GM10266 (cell line): ENCODE measurements around the gene CALHM4.
A peak's percentile ranks its signal among the peaks of the same experiment; 100 is the strongest.

Experiments
- DNase-seq: peaks from one replicate; pipeline ENCODE4 v3.0.0; 2012; ENCODE audit errors: extremely low spot score
- TF ChIP-seq, protein P1 (sequence below): IDR thresholded peaks from 2 replicates; pipeline ENCODE4 v1.5.1; 2012; ENCODE audit warnings: mild to moderate bottlenecking, low read depth; ENCODE audit not compliant: control insufficient read depth, insufficient read depth; ENCODE audit errors: missing control alignments

CALHM4 gene

DNA sequence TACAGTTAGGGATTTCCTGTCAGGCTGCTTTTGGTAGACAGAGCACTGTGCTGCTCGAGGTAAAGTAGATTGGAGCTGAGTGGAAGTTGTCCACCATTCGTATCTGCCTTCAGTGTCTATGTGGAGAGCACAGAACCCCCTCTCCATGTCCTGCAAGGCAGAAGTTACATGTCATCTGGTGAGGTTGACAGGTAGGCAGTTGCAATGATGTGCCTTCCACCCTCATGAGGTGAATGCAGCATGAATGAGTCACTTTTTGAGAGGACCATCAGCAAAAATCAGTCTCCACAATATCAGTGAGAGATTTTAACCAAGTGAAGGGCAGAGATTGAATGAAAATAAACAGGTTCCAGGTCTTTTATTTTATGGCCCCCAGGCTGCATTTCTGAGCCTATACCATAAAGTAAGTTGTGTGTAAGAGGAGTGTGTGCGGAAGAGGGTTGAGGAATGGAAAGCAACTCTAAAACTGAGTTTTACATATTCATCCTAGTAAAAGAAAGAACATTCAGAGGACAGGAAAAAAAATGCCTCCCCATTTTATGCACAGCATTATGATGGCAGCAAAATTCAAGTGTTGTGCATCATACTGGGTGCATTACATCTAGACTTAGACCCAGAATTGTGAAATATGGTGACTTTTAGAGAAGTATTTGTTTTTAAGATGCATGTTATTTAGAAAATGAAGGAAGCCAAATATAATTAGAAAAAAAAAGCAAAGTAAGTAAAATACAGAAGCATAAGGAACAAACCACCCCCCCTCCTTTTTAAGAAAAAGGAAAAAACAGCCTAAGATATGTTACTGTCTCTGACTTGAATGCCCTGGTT, 23.9 kb upstream of the CALHM4 start:
- TF ChIP-seq, protein P1, sequence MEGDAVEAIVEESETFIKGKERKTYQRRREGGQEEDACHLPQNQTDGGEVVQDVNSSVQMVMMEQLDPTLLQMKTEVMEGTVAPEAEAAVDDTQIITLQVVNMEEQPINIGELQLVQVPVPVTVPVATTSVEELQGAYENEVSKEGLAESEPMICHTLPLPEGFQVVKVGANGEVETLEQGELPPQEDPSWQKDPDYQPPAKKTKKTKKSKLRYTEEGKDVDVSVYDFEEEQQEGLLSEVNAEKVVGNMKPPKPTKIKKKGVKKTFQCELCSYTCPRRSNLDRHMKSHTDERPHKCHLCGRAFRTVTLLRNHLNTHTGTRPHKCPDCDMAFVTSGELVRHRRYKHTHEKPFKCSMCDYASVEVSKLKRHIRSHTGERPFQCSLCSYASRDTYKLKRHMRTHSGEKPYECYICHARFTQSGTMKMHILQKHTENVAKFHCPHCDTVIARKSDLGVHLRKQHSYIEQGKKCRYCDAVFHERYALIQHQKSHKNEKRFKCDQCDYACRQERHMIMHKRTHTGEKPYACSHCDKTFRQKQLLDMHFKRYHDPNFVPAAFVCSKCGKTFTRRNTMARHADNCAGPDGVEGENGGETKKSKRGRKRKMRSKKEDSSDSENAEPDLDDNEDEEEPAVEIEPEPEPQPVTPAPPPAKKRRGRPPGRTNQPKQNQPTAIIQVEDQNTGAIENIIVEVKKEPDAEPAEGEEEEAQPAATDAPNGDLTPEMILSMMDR, result no peak
- no peak for DNase-seq

DNA sequence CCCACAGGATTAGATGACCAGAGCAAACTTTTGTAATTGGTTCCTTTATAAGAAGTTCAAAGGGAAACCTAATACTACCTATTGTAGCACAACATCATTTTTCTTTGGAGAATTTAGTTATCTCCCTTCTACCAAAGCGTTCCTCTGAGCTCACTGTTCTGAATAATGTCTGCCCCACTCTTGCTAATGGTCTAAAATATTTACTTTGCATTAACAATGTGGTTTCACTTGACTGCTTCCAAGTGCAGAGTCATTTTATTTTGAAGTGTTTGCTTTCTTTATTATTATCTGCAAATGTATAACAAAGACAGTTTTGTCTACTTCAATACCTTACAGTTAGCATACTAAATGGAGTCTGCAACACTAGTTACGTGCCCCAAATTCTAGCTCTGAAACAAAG, 23.1 kb upstream of the CALHM4 start:
- TF ChIP-seq, protein P1, result no peak
- no peak for DNase-seq

DNA sequence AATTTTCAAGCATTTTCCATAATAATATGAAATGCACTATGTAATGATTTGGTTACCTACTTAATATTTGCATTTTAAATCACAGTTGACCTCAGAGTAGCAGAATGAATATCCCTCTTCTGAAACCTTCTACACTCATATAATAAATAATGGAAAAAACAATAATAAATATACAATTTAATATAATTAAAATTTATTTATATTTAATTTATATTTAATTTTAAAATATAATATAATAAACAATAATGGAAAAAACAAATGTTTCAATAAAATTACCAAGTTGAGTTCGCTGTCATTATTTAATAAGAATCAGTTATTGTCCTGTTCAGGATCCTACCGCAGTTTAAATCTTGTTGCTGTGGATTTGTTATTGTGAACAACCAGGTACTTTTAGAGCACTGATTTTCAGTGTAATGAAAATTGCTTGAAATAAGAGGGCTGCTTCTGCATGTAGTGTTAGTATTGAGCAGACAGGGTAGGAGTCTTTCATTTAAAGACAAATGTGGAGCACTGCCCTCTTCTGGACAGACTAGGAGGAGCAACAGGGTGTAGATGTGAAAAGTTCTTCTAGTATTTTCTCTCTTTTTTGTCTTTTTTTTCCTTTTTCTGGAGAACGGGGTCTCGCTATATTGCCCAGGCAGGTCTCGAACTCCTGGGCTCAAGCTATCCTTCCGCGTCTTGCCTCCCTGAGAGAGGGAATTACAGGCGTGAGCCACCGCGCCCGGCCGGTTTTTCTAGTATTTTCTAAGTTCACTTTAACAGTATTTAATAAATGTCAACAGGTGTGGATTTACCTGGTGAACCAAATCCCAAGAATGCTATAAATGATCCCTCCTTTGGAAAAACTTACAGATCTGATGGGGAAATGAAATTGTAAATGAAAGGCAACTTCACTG, 21.6 kb upstream of the CALHM4 start:
- peak; percentile 49 for DNase-seq
- TF ChIP-seq, protein P1, result peak; percentile 75

DNA sequence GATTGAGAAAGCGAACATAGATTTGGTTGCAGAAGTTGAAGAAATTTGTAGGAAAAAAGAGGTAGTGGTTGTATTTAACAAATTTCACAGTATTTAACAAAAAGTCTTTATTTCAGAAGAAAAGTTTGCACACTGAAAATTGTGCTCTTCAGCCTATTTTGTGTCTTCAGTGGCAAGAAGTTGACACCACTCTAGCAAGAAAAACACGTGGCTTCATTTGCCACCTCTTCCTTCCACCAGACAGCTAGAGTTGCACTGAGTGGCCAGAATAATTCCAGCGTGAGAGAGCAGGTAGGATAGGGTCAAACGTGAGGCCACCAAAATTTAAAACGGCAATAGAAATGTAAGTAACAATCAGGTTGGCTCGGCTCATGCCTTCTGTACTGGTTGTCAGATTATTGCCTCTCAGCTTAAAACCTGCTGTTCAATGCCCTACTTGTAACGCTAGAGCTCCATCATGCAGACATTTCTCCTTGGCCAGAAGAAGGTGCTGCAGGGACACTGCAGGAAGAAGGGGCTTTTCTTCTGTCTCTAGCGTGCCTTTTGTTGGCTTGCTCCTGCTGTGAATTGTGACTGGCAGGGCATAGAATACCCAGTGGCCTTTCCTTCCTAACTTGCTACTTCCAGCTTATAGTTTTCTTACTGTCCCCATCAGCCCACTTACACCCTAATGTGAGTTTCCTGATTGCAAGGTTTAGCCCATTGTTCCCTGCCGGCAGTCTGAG, 20.2 kb upstream of the CALHM4 start:
- DNase-seq, result no peak
- TF ChIP-seq, protein P1, result no peak

DNA sequence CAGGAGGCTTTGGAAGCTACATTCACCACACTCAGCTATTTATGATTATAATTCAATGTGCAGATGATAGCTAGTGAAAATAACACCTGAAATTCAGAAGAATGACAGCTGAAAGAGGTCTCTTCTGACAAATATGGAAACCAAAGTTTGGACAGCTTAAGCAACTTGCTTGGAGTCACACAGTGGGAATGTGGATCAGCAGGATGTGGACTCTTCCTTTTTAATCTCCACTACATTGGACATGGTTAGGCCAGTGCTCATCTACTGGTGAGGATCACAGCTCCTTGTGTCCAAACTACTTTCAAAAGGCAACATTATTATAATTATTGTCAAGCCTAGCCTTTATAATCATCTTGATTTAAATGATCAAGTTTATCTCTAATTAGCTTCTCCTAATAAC, 18.4 kb upstream of the CALHM4 start:
- TF ChIP-seq, protein P1, result no peak
- DNase-seq, result no peak

DNA sequence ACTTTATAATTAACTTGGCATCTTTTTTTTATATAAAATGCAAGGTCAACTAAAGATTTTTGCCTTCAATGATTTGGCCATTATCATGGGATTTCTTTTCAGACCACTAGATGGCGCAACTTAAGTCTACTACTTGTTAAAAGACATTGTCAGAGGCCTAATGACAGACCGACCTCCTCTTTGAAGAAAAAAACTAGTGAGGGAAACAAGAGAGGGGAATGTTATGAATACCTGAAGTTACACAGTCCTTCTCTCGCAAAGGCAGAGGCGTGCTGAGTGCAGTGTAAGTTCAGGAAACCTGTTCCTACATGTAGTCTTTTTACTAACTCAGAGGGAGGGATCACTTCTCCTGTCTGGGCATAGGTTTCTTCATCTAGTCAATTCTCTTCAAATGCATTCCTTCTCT, 17.3 kb upstream of the CALHM4 start:
- DNase-seq, result peak; percentile 38
- TF ChIP-seq, protein P1, result peak; percentile 71

DNA sequence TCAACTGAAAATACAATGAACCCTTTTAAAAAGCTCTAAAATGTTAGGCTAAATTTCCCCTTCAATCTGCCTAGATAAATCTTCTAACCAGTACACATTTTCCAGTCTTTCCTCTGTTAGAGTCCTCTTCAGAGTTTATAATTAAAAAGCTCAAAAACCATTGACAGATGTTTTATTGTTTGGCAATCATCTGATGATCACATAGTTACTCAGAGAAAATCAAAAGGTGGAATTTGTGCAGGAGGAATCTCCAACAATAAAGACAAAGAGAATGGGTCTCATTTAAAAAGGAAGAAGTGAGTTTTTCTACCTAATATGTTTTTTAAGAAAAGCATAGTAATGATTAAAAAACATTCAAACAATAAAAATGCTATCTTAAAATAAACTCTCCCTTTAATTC, 11.1 kb upstream of the CALHM4 start:
- TF ChIP-seq, protein P1, result no peak
- DNase-seq, result no peak
